RCC 7860 (cell line): Measurements from ENCODE around the gene LAMB1.
A peak's percentile ranks its signal among the peaks of the same experiment; 100 is the strongest.

Source experiments
- DNase-seq: peaks from one replicate; pipeline ENCODE4 v3.0.0-alpha.2; 2015; ENCODE audit warnings: low spot score
- FAIRE-seq: peaks from 2 replicates; lab custom pipeline; 2012; peaks lifted over from hg19 to GRCh38; lab: Jason Lieb, UNC

LAMB1 gene

DNA sequence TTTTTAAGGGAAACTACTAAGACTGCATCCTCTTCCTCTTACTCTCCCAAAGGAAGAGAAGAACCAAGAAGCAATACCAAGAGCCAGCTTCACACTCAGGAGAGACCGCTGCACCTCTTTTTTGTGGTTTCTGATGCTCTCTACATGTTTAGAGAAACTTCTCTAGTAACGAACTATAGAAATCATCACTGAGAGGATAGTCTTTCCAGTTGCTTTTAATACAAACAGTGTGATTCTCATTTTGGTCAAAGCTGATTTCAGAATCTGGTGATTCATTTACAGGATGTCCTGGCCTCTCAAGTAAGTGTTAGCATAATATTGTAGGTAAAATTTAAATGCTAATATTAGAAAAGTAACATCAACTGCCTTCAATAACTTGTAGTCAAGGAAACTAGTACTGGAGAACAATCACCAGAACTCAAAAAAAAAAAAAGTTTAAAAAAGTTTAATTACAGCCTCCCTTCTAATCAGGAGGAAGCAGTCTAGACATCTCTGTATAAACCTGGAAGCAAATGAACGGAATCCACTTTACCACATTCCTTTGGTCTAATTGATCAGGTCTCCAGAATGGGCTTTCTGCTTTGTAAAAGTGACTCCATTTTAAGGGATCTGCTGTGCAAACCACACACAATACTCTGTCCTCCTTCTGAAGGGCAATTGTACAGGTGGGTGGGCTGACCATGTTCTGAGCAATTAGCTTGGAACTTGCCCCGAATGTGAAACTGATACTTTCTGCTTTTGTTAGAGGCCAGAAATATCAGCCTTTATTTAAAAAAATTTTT lies 3.0 kb downstream of the LAMB1 start:
- DNase-seq (peak; percentile 66), FAIRE-seq (peak; percentile 75)

GRCh38 chr7:107998660-107999480 lies 4.1 kb downstream of the LAMB1 start:
- no peak for FAIRE-seq
- DNase-seq: no peak

DNA sequence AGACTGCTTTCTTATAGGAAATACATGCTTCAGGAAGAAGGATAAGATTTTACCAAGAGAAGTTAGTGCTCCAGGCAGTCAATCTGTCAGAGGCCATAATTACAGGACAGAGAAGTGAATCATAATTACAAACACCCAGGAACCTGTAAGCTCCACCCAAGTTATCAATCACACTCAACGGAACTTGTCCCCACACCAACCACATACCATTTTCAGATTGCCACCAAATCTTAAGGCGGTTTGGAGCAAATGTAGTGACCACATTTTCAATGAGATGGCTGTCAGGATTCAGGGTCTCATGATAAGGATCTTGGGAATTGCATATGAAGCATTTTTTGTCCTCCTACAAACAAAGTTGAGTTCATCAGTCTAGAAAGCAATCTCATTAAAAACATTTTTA lies 4.8 kb downstream of the LAMB1 start:
- peak; percentile 81 for FAIRE-seq

DNA sequence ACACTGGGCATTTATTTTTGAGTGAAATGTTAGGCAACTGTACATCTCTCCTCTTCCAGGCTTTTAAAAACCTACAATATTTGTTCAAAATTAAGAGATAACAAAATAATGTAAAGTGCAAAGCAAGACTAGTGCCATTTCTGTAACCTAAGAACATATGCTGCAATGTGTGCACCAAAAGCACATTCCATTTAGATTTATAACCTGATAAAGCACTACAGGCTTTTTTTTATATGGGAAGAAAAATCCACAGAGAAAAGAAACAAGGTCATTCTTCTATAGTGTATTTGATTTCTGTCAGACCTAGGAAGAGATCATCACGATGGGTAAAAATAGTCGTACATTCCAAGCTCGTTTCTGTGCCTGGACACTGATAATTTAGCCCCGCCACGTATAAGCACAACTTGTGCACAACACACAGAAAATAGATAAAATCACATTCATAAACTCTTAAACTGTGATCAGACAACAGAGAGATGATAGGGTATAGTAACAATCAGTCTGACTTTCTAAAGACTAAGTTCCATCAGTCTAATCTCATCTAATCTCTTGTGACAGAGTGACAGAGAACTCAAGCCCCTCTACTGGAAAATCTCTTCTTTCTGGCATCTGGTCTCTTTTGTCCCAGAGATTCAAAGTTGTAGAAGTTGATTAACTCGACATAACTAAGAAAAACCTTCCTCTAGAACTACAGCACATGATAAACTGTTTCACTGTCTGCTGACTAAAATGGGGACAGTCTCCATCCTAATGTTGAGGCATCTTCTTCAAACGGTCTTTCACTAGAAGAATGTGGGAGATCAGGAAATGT lies 6.7 kb downstream of the LAMB1 start:
- DNase-seq: peak; percentile 61
- FAIRE-seq: no peak

More for the DNA sequence above, 4.8 kb downstream of the LAMB1 start:
- peak; percentile 81 for DNase-seq

DNA sequence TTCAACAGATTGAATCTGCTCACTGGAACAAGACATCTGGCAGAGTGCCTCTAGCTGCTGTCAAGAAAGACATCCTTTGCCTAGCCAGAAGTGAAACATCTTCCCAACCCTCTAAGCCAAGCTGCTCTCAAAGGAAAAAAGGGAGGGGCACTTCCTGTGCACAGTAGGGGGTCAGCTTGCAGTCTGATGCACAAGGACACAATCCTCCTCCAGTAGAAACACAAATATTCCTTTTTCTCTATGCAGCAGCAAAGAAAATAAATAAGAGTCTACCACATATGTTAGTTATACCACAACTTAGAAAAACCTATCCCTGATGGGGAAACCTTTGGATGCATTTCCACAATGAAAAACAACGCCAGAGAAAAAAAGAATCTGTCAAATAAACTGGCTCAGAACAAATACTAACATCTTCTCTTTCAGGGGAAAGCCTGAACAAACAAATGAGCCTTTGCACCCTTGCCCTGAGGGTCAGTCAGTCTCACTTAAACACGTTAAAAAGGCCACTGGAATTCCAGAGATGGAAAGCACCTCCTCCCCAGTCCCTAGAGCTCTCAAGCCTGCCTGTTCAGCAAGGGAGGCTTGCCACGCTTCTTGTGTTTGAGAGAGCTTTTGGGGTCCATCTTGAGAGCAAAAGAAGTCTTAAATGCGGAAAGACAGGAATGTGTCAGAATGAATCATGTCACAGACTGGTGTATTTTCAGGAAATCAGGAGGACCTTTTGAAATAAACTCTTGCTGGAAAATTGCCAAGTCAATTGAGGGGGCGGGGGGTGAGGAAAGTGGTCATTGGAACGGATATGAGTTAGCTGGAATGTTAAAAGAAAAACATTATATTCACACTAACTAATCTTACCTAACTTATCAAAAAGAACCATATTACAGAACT lies 7.5 kb downstream of the LAMB1 start:
- DNase-seq (peak; percentile 90), FAIRE-seq (peak; percentile 90)

DNA sequence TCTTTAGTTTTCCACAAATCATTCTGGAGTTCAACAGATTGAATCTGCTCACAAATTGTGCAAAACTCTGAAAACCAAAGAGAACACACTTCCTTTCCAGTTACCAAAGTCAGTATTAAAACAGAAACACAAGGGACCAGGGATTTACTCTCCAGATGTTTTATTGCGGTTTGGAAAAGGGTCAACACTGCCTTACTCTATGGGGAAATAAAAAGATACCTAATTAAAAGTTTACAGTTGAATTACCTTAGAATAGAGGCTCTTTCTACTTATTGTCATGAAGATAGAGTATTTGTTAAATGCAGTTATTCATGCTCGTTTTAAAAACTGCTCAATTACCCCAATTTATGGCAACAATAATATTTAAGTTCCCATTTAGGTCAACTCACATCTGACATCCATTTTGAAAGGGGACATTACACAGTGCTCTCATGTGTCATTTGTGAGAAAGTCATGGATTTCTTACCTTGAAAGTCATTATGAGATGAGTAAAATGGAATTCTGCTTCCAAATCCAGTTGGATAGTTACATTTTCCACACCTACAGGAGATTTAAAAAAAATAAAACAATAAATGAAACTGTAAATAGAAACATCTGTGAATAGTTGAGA lies 8.4 kb downstream of the LAMB1 start:
- no peak for FAIRE-seq

GRCh38 chr7:107993891-107994291 lies 9.1 kb downstream of the LAMB1 start:
- no peak for DNase-seq
- no peak for FAIRE-seq

More for the DNA sequence above, 8.4 kb downstream of the LAMB1 start:
- no peak for DNase-seq

DNA sequence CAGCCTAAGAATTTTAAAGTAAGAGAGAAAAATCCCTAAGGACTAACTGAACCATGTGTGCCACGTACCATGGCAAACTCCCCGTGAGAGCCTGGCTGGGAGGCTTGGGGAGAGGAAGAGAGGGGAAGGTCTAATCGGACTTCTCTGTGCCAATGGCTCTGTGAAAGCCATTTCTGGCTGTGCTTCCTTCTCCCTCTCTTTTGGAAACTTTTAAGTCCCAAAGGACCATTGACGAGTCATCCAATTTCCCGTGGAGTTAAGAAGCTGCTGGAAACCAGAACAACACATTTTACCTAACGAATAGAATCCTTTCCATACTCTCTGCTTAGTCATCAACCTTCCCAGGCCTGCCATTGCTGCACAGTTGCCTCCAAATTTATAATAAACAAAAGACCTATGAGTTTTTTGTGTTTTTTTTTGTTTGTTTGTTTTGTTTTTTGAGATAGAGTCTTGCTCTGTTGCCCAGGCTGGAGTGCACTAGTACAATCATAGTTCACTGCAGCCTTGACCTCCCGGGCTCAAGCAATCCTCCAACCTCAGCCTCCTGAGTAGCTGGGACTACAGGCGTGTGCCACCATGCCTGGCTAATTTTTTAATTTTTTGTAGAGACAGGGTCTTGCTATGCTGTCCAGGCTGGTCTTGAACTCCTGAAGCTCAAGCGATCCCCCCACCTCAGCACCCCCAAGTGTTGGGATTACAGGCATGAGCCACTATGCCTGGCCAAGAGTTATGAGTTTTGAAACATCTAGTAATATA lies 13.2 kb downstream of the LAMB1 start:
- no peak for FAIRE-seq
- no peak for DNase-seq

- FAIRE-seq: no peak
- DNase-seq: no peak
These were observed 20.0 kb downstream of the LAMB1 start for GRCh38 chr7:107982918-107983389.

DNA sequence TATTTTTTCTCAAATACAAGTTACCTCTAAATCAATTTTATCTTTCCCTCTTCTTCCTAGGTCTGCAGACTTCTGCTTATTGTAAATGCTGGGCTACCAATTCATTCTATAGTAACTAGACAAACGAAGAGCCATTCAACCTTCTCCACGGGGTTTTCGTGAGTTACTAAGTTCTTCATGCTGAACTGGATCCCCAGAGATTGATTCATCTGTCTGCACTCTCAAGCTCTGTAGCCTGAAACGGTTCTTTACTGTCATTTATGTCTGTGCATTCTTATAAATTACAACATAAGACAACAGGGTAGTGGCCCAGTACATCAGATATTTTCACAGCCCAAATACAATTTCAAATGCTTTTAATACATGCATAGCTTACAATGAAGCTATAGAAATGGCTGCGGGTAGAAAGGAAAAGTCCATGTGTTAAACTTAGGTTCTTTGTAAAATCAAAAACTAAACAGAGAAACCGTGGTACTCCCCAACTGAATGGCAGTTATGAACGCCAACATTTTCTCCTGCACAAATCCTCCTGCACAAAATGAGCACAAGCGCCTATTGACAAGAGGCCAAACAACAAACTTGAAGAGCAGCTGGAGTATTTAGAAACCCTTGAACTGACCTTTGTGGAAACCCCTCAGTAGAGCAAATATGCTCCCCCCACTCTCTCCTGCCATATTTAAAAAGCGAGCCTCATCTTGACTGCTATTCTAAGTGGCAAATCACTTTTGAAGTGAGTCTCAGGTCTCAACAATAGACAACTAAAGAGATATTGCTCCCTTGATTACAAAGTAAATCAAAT lies 20.7 kb downstream of the LAMB1 start:
- DNase-seq (no peak), FAIRE-seq (no peak)

DNA sequence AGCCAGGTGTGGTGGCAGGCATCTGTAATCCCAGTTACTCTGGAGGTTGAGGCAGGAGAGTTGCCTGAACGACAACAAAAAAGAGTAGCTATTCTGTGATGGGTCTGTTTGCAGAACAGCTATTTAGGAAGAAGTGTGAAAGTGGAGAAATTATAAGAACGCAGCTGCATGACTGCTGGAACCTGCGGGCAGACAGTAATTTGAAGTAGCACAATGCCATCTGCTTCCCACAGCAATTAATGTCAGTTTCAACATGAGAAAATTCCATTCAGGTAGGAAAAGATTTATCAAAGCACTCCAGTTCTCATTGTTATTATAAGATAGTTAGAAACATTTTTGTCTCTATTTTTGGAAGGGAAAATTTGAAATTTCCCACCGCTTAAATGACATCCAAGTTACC lies 21.5 kb downstream of the LAMB1 start:
- DNase-seq: no peak
- FAIRE-seq: no peak

GRCh38 chr7:107980671-107981190 lies 22.2 kb downstream of the LAMB1 start:
- DNase-seq: no peak
- no peak for FAIRE-seq

GRCh38 chr7:107980171-107980570 lies 22.8 kb downstream of the LAMB1 start:
- DNase-seq (no peak), FAIRE-seq (no peak)

GRCh38 chr7:107978815-107979408 lies 24.0 kb downstream of the LAMB1 start:
- DNase-seq (no peak), FAIRE-seq (no peak)

- FAIRE-seq (no peak), DNase-seq (no peak)
These were observed 25.9 kb downstream of the LAMB1 start for GRCh38 chr7:107977048-107977447.

DNA sequence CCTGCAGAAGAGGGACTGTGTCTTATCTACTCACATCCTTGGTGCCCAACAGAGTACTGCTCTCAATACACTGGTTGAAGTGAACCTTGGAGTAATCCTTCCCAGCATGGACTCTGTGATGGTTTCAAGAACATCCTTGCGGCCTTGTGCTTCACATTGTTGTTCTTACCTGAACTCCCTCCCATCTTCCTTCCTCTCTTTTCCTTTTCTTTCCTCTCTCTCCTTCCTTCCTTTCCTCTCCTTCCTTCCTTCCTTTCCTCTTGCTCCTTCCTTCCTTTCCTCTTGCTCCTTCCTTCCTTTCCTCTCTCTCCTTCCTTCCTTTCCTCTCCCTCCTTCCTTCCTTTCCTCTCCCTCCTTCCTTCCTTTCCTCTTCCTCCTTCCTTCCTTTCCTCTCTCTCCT lies 26.3 kb downstream of the LAMB1 start:
- FAIRE-seq (no peak), DNase-seq (no peak)

GRCh38 chr7:107975394-107976013 lies 27.5 kb downstream of the LAMB1 start:
- DNase-seq (no peak), FAIRE-seq (no peak)
